K562 (cell line): Measurements from ENCODE around the gene DEDD2.

ENCODE experiments used
- POLR2A ChIP-seq: fragments of 450-650 bp; conservative IDR thresholded peaks from 2 replicates; pipeline ENCODE4 v1.6.1; 2016
- TSHZ1 ChIP-seq: fragments of 250-450 bp; sonication (Bioruptor Pico); IDR thresholded peaks from 2 replicates; pipeline ENCODE4 v1.4.0; 2020; ENCODE audit warnings: mild to moderate bottlenecking, moderate library complexity
- TF ChIP-seq, protein P1 (sequence below), 3 experiments: IDR thresholded peaks in 2 of 3; conservative IDR thresholded peaks in 1 of 3; 2 replicates each; pipeline ENCODE4 v1.5.1; 2011 to 2012; ENCODE audit warnings: low read length in 3 of 3, mild to moderate bottlenecking in 3 of 3, control low read depth in 2 of 3, improper control_type of control experiment in 1 of 3, inconsistent platforms in 1 of 3, low read depth in 1 of 3, mixed read lengths in 1 of 3, moderate library complexity in 1 of 3; ENCODE audit not compliant: insufficient read depth in 2 of 3

DNA sequence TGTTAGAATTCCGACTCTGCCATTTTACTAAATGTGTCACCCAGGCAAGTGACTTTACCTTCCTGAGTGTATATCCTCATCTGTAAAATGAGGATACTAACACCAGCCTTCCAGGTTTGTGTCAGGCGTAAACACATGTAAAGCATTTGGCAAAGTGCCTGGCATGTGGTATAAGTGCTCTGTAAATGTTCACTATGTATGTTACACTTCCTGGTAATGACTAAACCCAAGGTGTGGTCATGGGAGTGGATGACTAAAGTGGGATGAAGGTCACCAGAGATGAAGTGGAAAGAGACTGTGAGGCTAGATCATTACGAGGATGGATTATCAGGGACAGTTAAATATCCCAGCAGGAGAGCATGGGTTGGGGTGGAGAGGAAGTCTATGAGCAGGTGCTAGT is 25.6 kb downstream of the DEDD2 start:
- no peak for TF ChIP-seq TSHZ1
- no peak for TF ChIP-seq POLR2A
- TF ChIP-seq, protein P1, sequence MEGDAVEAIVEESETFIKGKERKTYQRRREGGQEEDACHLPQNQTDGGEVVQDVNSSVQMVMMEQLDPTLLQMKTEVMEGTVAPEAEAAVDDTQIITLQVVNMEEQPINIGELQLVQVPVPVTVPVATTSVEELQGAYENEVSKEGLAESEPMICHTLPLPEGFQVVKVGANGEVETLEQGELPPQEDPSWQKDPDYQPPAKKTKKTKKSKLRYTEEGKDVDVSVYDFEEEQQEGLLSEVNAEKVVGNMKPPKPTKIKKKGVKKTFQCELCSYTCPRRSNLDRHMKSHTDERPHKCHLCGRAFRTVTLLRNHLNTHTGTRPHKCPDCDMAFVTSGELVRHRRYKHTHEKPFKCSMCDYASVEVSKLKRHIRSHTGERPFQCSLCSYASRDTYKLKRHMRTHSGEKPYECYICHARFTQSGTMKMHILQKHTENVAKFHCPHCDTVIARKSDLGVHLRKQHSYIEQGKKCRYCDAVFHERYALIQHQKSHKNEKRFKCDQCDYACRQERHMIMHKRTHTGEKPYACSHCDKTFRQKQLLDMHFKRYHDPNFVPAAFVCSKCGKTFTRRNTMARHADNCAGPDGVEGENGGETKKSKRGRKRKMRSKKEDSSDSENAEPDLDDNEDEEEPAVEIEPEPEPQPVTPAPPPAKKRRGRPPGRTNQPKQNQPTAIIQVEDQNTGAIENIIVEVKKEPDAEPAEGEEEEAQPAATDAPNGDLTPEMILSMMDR (IDR thresholded peaks at IDR 0.05 in 2 of 3, conservative IDR thresholded peaks at IDR 0.05 in 1 of 3; ENCODE audit: insufficient read depth in 2 of 3, low read depth in 1 of 3, low read length in 3 of 3): no peak
